AG10803 (cell line): ENCODE measurements around the gene CTTNBP2NL.

Source experiments
- DNase-seq: peaks from one replicate; pipeline ENCODE4 v3.0.0; 2010; ENCODE audit warnings: low read depth
- H3K4me3 ChIP-seq: 2 replicates; pipeline ENCODE4 v1.5.1; 2011; ENCODE audit warnings: mild to moderate bottlenecking, low read length, control low read depth
- TF ChIP-seq, protein P1 (sequence below): conservative IDR thresholded peaks from 2 replicates; pipeline ENCODE4 v1.5.1; 2011; ENCODE audit warnings: mild to moderate bottlenecking, low read length, control low read depth, inconsistent platforms

CTTNBP2NL gene

GRCh38 chr1:112454316-112454715 is 58.3 kb downstream of the CTTNBP2NL start:
- no peak overlapping the region for H3K4me3 ChIP-seq
- TF ChIP-seq, protein P1, sequence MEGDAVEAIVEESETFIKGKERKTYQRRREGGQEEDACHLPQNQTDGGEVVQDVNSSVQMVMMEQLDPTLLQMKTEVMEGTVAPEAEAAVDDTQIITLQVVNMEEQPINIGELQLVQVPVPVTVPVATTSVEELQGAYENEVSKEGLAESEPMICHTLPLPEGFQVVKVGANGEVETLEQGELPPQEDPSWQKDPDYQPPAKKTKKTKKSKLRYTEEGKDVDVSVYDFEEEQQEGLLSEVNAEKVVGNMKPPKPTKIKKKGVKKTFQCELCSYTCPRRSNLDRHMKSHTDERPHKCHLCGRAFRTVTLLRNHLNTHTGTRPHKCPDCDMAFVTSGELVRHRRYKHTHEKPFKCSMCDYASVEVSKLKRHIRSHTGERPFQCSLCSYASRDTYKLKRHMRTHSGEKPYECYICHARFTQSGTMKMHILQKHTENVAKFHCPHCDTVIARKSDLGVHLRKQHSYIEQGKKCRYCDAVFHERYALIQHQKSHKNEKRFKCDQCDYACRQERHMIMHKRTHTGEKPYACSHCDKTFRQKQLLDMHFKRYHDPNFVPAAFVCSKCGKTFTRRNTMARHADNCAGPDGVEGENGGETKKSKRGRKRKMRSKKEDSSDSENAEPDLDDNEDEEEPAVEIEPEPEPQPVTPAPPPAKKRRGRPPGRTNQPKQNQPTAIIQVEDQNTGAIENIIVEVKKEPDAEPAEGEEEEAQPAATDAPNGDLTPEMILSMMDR, result no peak
- no peak for DNase-seq

DNA sequence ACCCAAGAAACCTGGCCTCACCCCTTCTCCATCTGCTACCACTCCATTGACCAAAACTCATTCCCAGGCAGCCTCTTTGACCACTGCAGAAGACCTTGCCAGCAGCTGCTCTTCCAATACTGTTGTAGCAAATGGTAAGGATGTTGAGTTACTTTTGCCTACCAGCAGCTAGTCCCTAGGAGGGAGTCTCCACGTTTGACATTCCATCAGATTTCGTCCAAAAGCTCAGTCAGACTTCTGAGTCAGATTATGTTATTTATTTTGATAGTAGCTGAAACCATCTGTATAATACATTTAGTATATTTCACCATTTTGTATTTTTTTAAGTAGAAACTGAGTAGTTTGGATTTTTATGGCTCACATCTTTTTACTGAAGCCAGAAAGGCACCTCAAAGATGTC is 61.2 kb downstream of the CTTNBP2NL start:
- no peak for DNase-seq
- H3K4me3 ChIP-seq, result no peak overlapping the region
- TF ChIP-seq, protein P1, result no peak

GRCh38 chr1:112457955-112458354 is 61.9 kb downstream of the CTTNBP2NL start:
- H3K4me3 ChIP-seq, result no peak overlapping the region
- peak; percentile 32 for DNase-seq
- TF ChIP-seq, protein P1, result no peak

DNA sequence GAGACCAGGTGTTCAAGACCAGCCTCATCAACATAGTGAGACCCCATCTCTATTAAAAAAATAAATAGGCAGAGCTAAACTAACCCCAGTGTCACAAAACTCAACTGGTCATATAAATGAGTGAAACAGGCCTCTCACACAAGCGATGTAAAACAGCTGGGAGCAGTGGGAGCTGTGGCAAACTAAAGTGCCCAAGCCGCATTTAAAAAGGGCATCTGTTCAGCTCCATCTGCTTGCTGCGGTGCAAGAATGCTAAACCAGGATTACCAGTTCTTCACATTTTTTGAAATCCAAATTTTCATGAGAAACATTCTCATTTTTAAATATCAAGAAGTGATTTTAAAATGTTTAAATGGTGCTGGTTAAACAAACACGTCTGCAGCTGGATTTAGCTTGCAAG is 62.7 kb downstream of the CTTNBP2NL start:
- DNase-seq, result no peak
- TF ChIP-seq, protein P1, result no peak
- H3K4me3 ChIP-seq, result no peak overlapping the region

DNA sequence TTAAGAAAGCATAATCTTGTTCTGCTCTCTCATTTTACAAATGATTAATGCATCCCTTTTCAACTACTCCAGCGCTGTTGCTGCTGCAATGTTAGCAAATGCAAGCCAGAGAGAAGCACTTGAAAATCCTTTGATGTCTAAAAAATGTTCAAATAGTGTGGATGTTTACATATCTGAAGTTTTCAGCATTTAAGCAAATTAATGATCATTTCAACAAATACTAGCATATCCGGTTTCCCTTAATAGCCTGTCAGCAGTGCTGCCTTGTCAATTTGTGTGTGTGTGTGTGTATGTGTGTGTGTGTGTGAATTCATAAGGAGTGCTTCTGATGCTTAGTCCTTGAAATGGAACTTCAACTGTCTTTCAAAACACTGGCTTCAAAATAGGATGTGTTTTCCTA is 64.6 kb downstream of the CTTNBP2NL start:
- no peak for DNase-seq
- no peak overlapping the region for H3K4me3 ChIP-seq
- TF ChIP-seq, protein P1, result no peak

DNA sequence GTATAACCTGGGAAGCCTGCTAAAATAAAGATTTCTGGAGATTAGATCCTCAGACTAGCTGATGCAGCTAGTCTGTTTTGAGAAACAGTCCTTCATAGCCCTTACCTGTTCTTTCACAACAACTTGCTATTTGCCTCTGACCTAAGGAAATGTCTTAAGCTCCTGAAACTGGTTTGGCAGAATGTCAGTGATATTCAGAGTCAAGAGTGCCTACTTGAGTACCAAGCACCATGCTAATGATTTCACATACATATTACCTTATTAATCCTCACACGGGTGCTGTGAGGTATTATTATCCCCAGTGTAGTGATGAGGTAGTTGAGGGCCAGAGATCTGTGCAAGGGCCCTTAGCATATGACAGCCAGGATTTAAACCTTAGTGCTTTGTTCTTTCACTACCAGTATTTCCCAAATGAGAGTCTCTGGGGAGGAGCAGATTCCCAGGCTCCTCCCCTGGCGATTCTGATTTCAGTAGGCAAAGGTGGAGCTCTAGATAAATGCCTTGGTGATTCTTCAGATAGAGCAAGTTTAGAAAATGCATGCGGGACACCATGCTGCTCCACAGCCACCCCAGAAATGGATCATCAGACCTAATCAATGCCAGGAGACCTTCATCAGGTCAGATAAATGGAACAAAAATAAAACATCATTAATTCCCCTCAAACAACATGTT is 65.3 kb downstream of the CTTNBP2NL start:
- no peak for DNase-seq
- H3K4me3 ChIP-seq, result no peak overlapping the region
- TF ChIP-seq, protein P1, result no peak

GRCh38 chr1:112462953-112463279 is 66.9 kb downstream of the CTTNBP2NL start:
- DNase-seq, result no peak
- H3K4me3 ChIP-seq, result no peak overlapping the region
- TF ChIP-seq, protein P1, result no peak
